ENCODE measurements around the gene CMIP.

Gene CMIP

DNA sequence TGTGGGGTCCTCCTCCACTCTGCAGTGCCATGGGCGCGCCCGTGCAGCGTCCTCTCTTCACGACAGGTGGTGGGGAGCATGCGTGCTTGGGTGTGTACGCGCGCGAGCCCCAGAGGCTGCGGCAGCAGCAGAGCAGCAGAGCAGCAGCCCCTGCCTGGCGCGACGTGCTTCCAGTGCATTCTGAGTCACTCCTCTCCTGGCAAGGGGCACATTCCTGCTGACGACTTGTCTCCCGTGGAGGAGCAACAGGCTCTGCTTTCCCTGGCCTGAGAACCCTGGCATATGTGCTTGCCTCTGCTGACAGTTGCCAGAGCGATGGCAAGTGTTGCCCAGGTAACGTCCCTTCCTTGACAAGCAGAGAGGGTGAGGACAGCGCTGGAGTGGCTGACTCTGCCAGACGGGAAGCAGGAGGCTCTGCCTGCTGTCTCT, 200.7 kb downstream of the CMIP start:
- Histone ChIP-seq H3K23ac (ENCODE audit: low read length) (no peak overlapping the region), H3K9ac (ENCODE audit: low read length) (no peak overlapping the region), H3K18ac (ENCODE audit: low read length) (no peak overlapping the region), H3K14ac (ENCODE audit: low read length) (no peak overlapping the region), H3K4ac (ENCODE audit: low read depth, low read length) (no peak overlapping the region), H3K36me3 (ENCODE audit: control insufficient read depth in 1 of 2, insufficient read depth in 2 of 2, low read length in 2 of 2) (peaks cover 8 to 11% of the 10 kb centered on the region in 2 experiments), H3K27ac (ENCODE audit: low read depth, low read length) (peak overlapping the region; percentile 45), H3K79me1 (ENCODE audit: low read length) (peaks cover 18% of the 10 kb centered on the region), H4K8ac (ENCODE audit: low read depth, low read length) (no peak overlapping the region), H2AK5ac (ENCODE audit: low read length) (no peak overlapping the region), H3K79me2 (ENCODE audit: control insufficient read depth, insufficient read depth, low read length, poor library complexity) (peaks cover 8% of the 10 kb centered on the region), H2AFZ (ENCODE audit: insufficient read depth, low read length, poor library complexity) (no peak overlapping the region), H2BK12ac (ENCODE audit: low read length) (no peak overlapping the region), H3K4me2 (ENCODE audit: low read length) (no peak overlapping the region), H4K91ac (ENCODE audit: low read depth, low read length) (no peak overlapping the region), H3K4me3 (ENCODE audit: low read depth, low read length) (no peak overlapping the region), H2BK120ac (ENCODE audit: insufficient read depth, low read length, poor library complexity) (no peak overlapping the region), H3K27me3 (ENCODE audit: insufficient read depth, low read length) (no peaks in the 10 kb centered on the region), H2BK5ac (ENCODE audit: low read depth, low read length, poor library complexity) (no peak overlapping the region), H3K9me3 (ENCODE audit: insufficient read depth, low read depth, low read length) (no peaks in the 10 kb centered on the region), H4K12ac (ENCODE audit: low read depth, low read length) (no peak overlapping the region), H3K4me1 (ENCODE audit: control insufficient read depth in 1 of 2, insufficient read depth in 2 of 2, low read length in 2 of 2) (peaks cover 35 to 45% of the 10 kb centered on the region in 2 experiments)
- no CpG with 5 or more reads among the region's 20 CpGs for WGBS (ENCODE audit: extremely low coverage, insufficient coverage, insufficient read length)
- peak; percentile 81 to 90 for DNase-seq

- H2BK120ac ChIP-seq (ENCODE audit: insufficient read depth, low read length, poor library complexity) = no peak overlapping the region
- peaks cover 8 to 11% of the 10 kb centered on the region in 2 experiments for H3K36me3 ChIP-seq (ENCODE audit: control insufficient read depth in 1 of 2, insufficient read depth in 2 of 2, low read length in 2 of 2)
- H3K4ac ChIP-seq (ENCODE audit: low read depth, low read length) = no peak overlapping the region
- no peak overlapping the region for H2AFZ ChIP-seq (ENCODE audit: insufficient read depth, low read length, poor library complexity)
- no peak overlapping the region for H2AK5ac ChIP-seq (ENCODE audit: low read length)
- H3K9ac ChIP-seq (ENCODE audit: low read length) = no peak overlapping the region
- no peak overlapping the region for H3K18ac ChIP-seq (ENCODE audit: low read length)
- no peak overlapping the region for H3K14ac ChIP-seq (ENCODE audit: low read length)
- no peak overlapping the region for H3K4me3 ChIP-seq (ENCODE audit: low read depth, low read length)
- peaks cover 8% of the 10 kb centered on the region for H3K79me2 ChIP-seq (ENCODE audit: control insufficient read depth, insufficient read depth, low read length, poor library complexity)
- peaks cover 33 to 45% of the 10 kb centered on the region in 2 experiments for H3K4me1 ChIP-seq (ENCODE audit: control insufficient read depth in 1 of 2, insufficient read depth in 2 of 2, low read length in 2 of 2)
- H3K23ac ChIP-seq (ENCODE audit: low read length) = no peak overlapping the region
- H2BK5ac ChIP-seq (ENCODE audit: low read depth, low read length, poor library complexity) = no peak overlapping the region
- no peaks in the 10 kb centered on the region for H3K9me3 ChIP-seq (ENCODE audit: insufficient read depth, low read depth, low read length)
- no peak overlapping the region for H4K8ac ChIP-seq (ENCODE audit: low read depth, low read length)
- WGBS (ENCODE audit: extremely low coverage, insufficient coverage, insufficient read length) = 100% methylated on average over 2 of the region's 4 CpGs
- no peak overlapping the region for H2BK12ac ChIP-seq (ENCODE audit: low read length)
- no peak overlapping the region for H4K12ac ChIP-seq (ENCODE audit: low read depth, low read length)
- no peak overlapping the region for H4K91ac ChIP-seq (ENCODE audit: low read depth, low read length)
- H3K27ac ChIP-seq (ENCODE audit: low read depth, low read length) = peak overlapping the region; percentile 41
- peak overlapping the region; percentile 29 for H3K4me2 ChIP-seq (ENCODE audit: low read length)
- peak in 1 of 2 donors; percentile 24 for DNase-seq
- peaks cover 17% of the 10 kb centered on the region for H3K79me1 ChIP-seq (ENCODE audit: low read length)
- no peaks in the 10 kb centered on the region for H3K27me3 ChIP-seq (ENCODE audit: insufficient read depth, low read length)
These were observed 201.3 kb downstream of the CMIP start for GRCh38 chr16:81645925-81646324.

GRCh38 chr16:81646561-81646960, 202.0 kb downstream of the CMIP start:
- Histone ChIP-seq H3K36me3 (ENCODE audit: control insufficient read depth in 1 of 2, insufficient read depth in 2 of 2, low read length in 2 of 2) (peaks cover 5 to 6% of the 10 kb centered on the region in 2 experiments), H3K23ac (ENCODE audit: low read length) (no peak overlapping the region), H3K9ac (ENCODE audit: low read length) (no peak overlapping the region), H4K12ac (ENCODE audit: low read depth, low read length) (no peak overlapping the region), H3K79me1 (ENCODE audit: low read length) (peaks cover 19% of the 10 kb centered on the region), H3K27me3 (ENCODE audit: insufficient read depth, low read length) (no peaks in the 10 kb centered on the region), H3K18ac (ENCODE audit: low read length) (no peak overlapping the region), H2BK120ac (ENCODE audit: insufficient read depth, low read length, poor library complexity) (no peak overlapping the region), H3K4ac (ENCODE audit: low read depth, low read length) (no peak overlapping the region), H2AFZ (ENCODE audit: insufficient read depth, low read length, poor library complexity) (no peak overlapping the region), H3K27ac (ENCODE audit: low read depth, low read length) (peak overlapping the region; percentile 83), H3K14ac (ENCODE audit: low read length) (no peak overlapping the region), H2BK12ac (ENCODE audit: low read length) (no peak overlapping the region), H4K91ac (ENCODE audit: low read depth, low read length) (no peak overlapping the region), H4K8ac (ENCODE audit: low read depth, low read length) (no peak overlapping the region), H3K4me3 (ENCODE audit: low read depth, low read length) (no peak overlapping the region), H3K4me2 (ENCODE audit: low read length) (no peak overlapping the region), H3K4me1 (ENCODE audit: control insufficient read depth in 1 of 2, insufficient read depth in 2 of 2, low read length in 2 of 2) (peaks cover 27 to 44% of the 10 kb centered on the region in 2 experiments), H2BK5ac (ENCODE audit: low read depth, low read length, poor library complexity) (no peak overlapping the region), H3K79me2 (ENCODE audit: control insufficient read depth, insufficient read depth, low read length, poor library complexity) (peaks cover 8% of the 10 kb centered on the region), H3K9me3 (ENCODE audit: insufficient read depth, low read depth, low read length) (no peaks in the 10 kb centered on the region), H2AK5ac (ENCODE audit: low read length) (no peak overlapping the region)
- peak; percentile 90 to 99 for DNase-seq
- no CpG with 5 or more reads among the region's 1 CpG for WGBS (ENCODE audit: extremely low coverage, insufficient coverage, insufficient read length)

- Histone ChIP-seq H2BK5ac (ENCODE audit: low read depth, low read length, poor library complexity) (peak overlapping the region; percentile 55), H4K91ac (ENCODE audit: low read depth, low read length) (peak overlapping the region; percentile 78), H3K14ac (ENCODE audit: low read length) (peak overlapping the region; percentile 68), H3K18ac (ENCODE audit: low read length) (peak overlapping the region; percentile 5), H4K12ac (ENCODE audit: low read depth, low read length) (no peak overlapping the region), H3K23ac (ENCODE audit: low read length) (no peak overlapping the region), H3K4me1 (ENCODE audit: control insufficient read depth in 1 of 2, insufficient read depth in 2 of 2, low read length in 2 of 2) (peaks cover 27 to 43% of the 10 kb centered on the region in 2 experiments), H2AK5ac (ENCODE audit: low read length) (peak overlapping the region; percentile 27), H3K9ac (ENCODE audit: low read length) (no peak overlapping the region), H4K8ac (ENCODE audit: low read depth, low read length) (peak overlapping the region; percentile 12), H3K9me3 (ENCODE audit: insufficient read depth, low read depth, low read length) (no peaks in the 10 kb centered on the region), H2BK12ac (ENCODE audit: low read length) (peak overlapping the region; percentile 73), H3K79me2 (ENCODE audit: control insufficient read depth, insufficient read depth, low read length, poor library complexity) (peaks cover 8% of the 10 kb centered on the region), H3K4me3 (ENCODE audit: low read depth, low read length) (no peak overlapping the region), H3K36me3 (ENCODE audit: control insufficient read depth in 1 of 2, insufficient read depth in 2 of 2, low read length in 2 of 2) (peaks cover 7 to 8% of the 10 kb centered on the region in 2 experiments), H3K4ac (ENCODE audit: low read depth, low read length) (no peak overlapping the region), H3K27me3 (ENCODE audit: insufficient read depth, low read length) (no peaks in the 10 kb centered on the region), H2AFZ (ENCODE audit: insufficient read depth, low read length, poor library complexity) (no peak overlapping the region), H3K4me2 (ENCODE audit: low read length) (no peak overlapping the region), H3K79me1 (ENCODE audit: low read length) (peaks cover 19% of the 10 kb centered on the region), H2BK120ac (ENCODE audit: insufficient read depth, low read length, poor library complexity) (peak overlapping the region; percentile 50), H3K27ac (ENCODE audit: low read depth, low read length) (peak overlapping the region; percentile 83)
- DNase-seq = peak; percentile 88 to 91
- WGBS (ENCODE audit: extremely low coverage, insufficient coverage, insufficient read length) = no CpG with 5 or more reads among the region's 8 CpGs
These were observed 202.9 kb downstream of the CMIP start for GRCh38 chr16:81647527-81647926.

All from trophoblast cell (in vitro differentiated cells and primary cell).